ENCODE results near the gene ETV5.
A peak's percentile ranks its signal among the peaks of the same experiment; 100 is the strongest.

The ETV5 gene

GRCh38 chr3:186108941-186109865 is at the start of gene ETV5:
Gene ETV5, minus strand, starts transcription at chr3:186109089. Its CDS starts 3,221 bp downstream, at chr3:186105868.
- Histone ChIP-seq H3K4me3 (ENCODE audit: low read depth, low read length) (peak within 1 kb of the TSS; percentile 72), H3K9ac (ENCODE audit: low read depth, low read length) (no peak within 1 kb of the TSS), H3K9me3 (ENCODE audit: control insufficient read depth, insufficient read depth, low read length) (no peaks in the 10 kb centered on the region), H3K36me3 (ENCODE audit: control insufficient read depth, insufficient read depth, low read length) (no peaks in the 10 kb centered on the region), H3K4me1 (ENCODE audit: control insufficient read depth, insufficient read depth, low read length) (peaks cover 20% of the 10 kb centered on the region; the same call in 1 of the 2 replicates), H3K27me3 (ENCODE audit: control insufficient read depth, insufficient read depth, low read length) (peaks cover 88% of the 10 kb centered on the region), H3K27ac (ENCODE audit: low read depth, low read length) (peak within 1 kb of the TSS; percentile 84)

GRCh38 chr3:186154641-186155040 is 45.8 kb upstream of the ETV5 start:
- H3K36me3 ChIP-seq (ENCODE audit: control insufficient read depth, insufficient read depth, low read length) = no peaks in the 10 kb centered on the region
- H3K4me3 ChIP-seq (ENCODE audit: low read depth, low read length) = no peak overlapping the region
- H3K27ac ChIP-seq (ENCODE audit: low read depth, low read length) = no peak overlapping the region
- H3K27me3 ChIP-seq (ENCODE audit: control insufficient read depth, insufficient read depth, low read length) = 0 out of 2 replicates have a peak, but pooled peaks cover 5% of the 10 kb centered on the region
- H3K9ac ChIP-seq (ENCODE audit: low read depth, low read length) = no peak overlapping the region
- H3K9me3 ChIP-seq (ENCODE audit: control insufficient read depth, insufficient read depth, low read length) = no peaks in the 10 kb centered on the region
- H3K4me1 ChIP-seq (ENCODE audit: control insufficient read depth, insufficient read depth, low read length) = no peaks in the 10 kb centered on the region

DNA sequence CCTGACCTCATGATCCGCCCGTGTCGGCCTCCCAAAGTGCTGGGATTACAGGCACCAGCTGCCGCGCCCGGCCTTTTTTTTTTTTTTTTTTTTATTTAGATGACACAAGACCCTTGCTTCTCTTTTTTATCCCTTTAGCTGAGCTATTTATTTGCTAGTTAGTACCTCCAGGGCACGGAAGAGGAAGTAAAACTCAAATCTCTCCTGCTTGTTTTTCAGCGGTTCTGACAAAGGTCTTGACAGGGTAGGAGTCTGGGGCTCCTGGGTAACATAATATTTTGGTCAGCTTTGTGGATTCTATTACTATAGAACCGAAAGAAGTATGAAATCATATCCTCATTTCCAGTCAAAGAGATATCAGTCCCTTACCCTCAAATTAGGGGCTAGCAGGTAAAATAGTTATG is 44.0 kb upstream of the ETV5 start:
- H3K9ac ChIP-seq (ENCODE audit: low read depth, low read length) = no peak overlapping the region
- H3K27me3 ChIP-seq (ENCODE audit: control insufficient read depth, insufficient read depth, low read length) = 0 out of 2 replicates have a peak, but pooled peaks cover 5% of the 10 kb centered on the region
- H3K27ac ChIP-seq (ENCODE audit: low read depth, low read length) = no peak overlapping the region
- H3K36me3 ChIP-seq (ENCODE audit: control insufficient read depth, insufficient read depth, low read length) = no peaks in the 10 kb centered on the region
- H3K4me3 ChIP-seq (ENCODE audit: low read depth, low read length) = no peak overlapping the region
- no peaks in the 10 kb centered on the region for H3K4me1 ChIP-seq (ENCODE audit: control insufficient read depth, insufficient read depth, low read length)
- no peaks in the 10 kb centered on the region for H3K9me3 ChIP-seq (ENCODE audit: control insufficient read depth, insufficient read depth, low read length)

- H3K9me3 ChIP-seq (ENCODE audit: control insufficient read depth, insufficient read depth, low read length) = no peaks in the 10 kb centered on the region
- no peak overlapping the region for H3K4me3 ChIP-seq (ENCODE audit: low read depth, low read length)
- H3K36me3 ChIP-seq (ENCODE audit: control insufficient read depth, insufficient read depth, low read length) = no peaks in the 10 kb centered on the region
- no peaks in the 10 kb centered on the region for H3K4me1 ChIP-seq (ENCODE audit: control insufficient read depth, insufficient read depth, low read length)
- H3K9ac ChIP-seq (ENCODE audit: low read depth, low read length) = no peak overlapping the region
- H3K27ac ChIP-seq (ENCODE audit: low read depth, low read length) = no peak overlapping the region
- H3K27me3 ChIP-seq (ENCODE audit: control insufficient read depth, insufficient read depth, low read length) = 0 out of 2 replicates have a peak, but pooled peaks cover 10% of the 10 kb centered on the region
Measured at GRCh38 chr3:186152361-186152798, 43.5 kb upstream of the ETV5 start.

GRCh38 chr3:186151077-186151971 is 42.4 kb upstream of the ETV5 start:
- H3K9me3 ChIP-seq (ENCODE audit: control insufficient read depth, insufficient read depth, low read length) = no peaks in the 10 kb centered on the region
- no peak overlapping the region for H3K4me3 ChIP-seq (ENCODE audit: low read depth, low read length)
- no peak overlapping the region for H3K9ac ChIP-seq (ENCODE audit: low read depth, low read length)
- no peaks in the 10 kb centered on the region for H3K36me3 ChIP-seq (ENCODE audit: control insufficient read depth, insufficient read depth, low read length)
- no peaks in the 10 kb centered on the region for H3K4me1 ChIP-seq (ENCODE audit: control insufficient read depth, insufficient read depth, low read length)
- H3K27ac ChIP-seq (ENCODE audit: low read depth, low read length) = no peak overlapping the region
- H3K27me3 ChIP-seq (ENCODE audit: control insufficient read depth, insufficient read depth, low read length) = 0 out of 2 replicates have a peak, but pooled peaks cover 10% of the 10 kb centered on the region

- Histone ChIP-seq H3K36me3 (ENCODE audit: control insufficient read depth, insufficient read depth, low read length) (no peaks in the 10 kb centered on the region), H3K27ac (ENCODE audit: low read depth, low read length) (no peak overlapping the region), H3K9ac (ENCODE audit: low read depth, low read length) (no peak overlapping the region), H3K4me1 (ENCODE audit: control insufficient read depth, insufficient read depth, low read length) (no peaks in the 10 kb centered on the region), H3K4me3 (ENCODE audit: low read depth, low read length) (no peak overlapping the region), H3K27me3 (ENCODE audit: control insufficient read depth, insufficient read depth, low read length) (0 out of 2 replicates have a peak, but pooled peaks cover 10% of the 10 kb centered on the region), H3K9me3 (ENCODE audit: control insufficient read depth, insufficient read depth, low read length) (no peaks in the 10 kb centered on the region)
Measured at GRCh38 chr3:186150041-186150830, 41.3 kb upstream of the ETV5 start.

DNA sequence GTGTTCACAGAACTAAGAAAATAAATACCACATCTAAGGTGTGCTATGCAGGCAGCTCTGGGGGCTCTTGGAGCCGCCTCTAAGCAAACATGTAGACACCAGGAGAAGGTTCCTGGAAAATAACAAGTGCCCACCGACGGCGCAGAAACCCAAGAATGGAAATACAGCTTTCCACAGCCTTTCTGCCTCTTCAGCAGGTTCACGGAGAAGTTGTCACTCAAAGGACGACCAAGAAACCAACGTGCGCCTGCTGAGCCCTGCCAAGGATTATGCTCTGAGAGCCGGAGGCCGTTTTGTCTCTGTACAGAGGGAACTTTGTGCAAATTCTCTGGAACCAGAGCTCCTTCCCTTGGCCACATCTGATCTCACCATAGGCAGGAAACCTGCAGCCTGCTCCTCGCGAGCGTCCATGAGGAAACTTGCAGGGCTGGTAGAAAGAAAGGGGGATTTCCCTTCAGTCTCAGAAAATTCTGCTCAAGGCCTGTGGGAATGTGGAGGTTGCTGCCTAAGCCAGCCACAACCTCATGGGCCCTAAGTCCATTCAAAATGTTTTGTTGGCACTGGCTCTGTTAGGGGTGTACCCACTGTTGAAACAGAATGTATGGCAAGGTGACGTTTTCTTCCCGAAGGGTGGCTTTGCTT is 40.6 kb upstream of the ETV5 start:
- Histone ChIP-seq H3K9ac (ENCODE audit: low read depth, low read length) (no peak overlapping the region), H3K27ac (ENCODE audit: low read depth, low read length) (no peak overlapping the region), H3K9me3 (ENCODE audit: control insufficient read depth, insufficient read depth, low read length) (no peaks in the 10 kb centered on the region), H3K36me3 (ENCODE audit: control insufficient read depth, insufficient read depth, low read length) (no peaks in the 10 kb centered on the region), H3K4me3 (ENCODE audit: low read depth, low read length) (no peak overlapping the region), H3K27me3 (ENCODE audit: control insufficient read depth, insufficient read depth, low read length) (0 out of 2 replicates have a peak, but pooled peaks cover 10% of the 10 kb centered on the region), H3K4me1 (ENCODE audit: control insufficient read depth, insufficient read depth, low read length) (no peaks in the 10 kb centered on the region)

DNA sequence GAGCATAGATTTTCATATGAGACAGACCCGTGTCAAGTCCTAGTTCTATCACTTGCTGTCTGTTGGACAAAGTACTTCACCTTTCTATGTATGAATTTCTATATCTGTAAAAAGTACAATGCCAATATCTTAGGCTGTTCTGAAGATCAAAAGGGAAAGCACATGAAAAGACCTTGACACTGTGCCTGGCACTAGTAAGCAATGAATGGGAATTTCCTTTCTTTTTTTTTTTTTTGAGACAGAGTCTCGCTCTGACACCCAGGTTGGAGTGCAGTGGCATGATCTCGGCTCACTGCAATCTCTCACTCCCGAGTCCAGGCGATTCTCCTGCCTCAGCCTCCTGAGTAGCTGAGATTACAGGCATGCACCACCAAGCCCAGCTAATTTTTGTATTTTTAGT is 35.4 kb upstream of the ETV5 start:
- H3K9ac ChIP-seq (ENCODE audit: low read depth, low read length) = no peak overlapping the region
- H3K4me1 ChIP-seq (ENCODE audit: control insufficient read depth, insufficient read depth, low read length) = no peaks in the 10 kb centered on the region
- H3K4me3 ChIP-seq (ENCODE audit: low read depth, low read length) = no peak overlapping the region
- H3K9me3 ChIP-seq (ENCODE audit: control insufficient read depth, insufficient read depth, low read length) = no peaks in the 10 kb centered on the region
- no peaks in the 10 kb centered on the region for H3K36me3 ChIP-seq (ENCODE audit: control insufficient read depth, insufficient read depth, low read length)
- H3K27ac ChIP-seq (ENCODE audit: low read depth, low read length) = no peak overlapping the region
- peaks cover 8% of the 10 kb centered on the region; the same call in 1 of the 2 replicates for H3K27me3 ChIP-seq (ENCODE audit: control insufficient read depth, insufficient read depth, low read length)

GRCh38 chr3:186143250-186143649 is 34.4 kb upstream of the ETV5 start:
- H3K36me3 ChIP-seq (ENCODE audit: control insufficient read depth, insufficient read depth, low read length) = no peaks in the 10 kb centered on the region
- peaks cover 8% of the 10 kb centered on the region; the same call in 1 of the 2 replicates for H3K27me3 ChIP-seq (ENCODE audit: control insufficient read depth, insufficient read depth, low read length)
- no peaks in the 10 kb centered on the region for H3K4me1 ChIP-seq (ENCODE audit: control insufficient read depth, insufficient read depth, low read length)
- H3K27ac ChIP-seq (ENCODE audit: low read depth, low read length) = no peak overlapping the region
- H3K9me3 ChIP-seq (ENCODE audit: control insufficient read depth, insufficient read depth, low read length) = no peaks in the 10 kb centered on the region
- H3K4me3 ChIP-seq (ENCODE audit: low read depth, low read length) = no peak overlapping the region
- H3K9ac ChIP-seq (ENCODE audit: low read depth, low read length) = no peak overlapping the region

All from HUES48 (cell line).